HG03442 (cell line): ENCODE data around the gene TMEM128.
"Not testable (repeated sequence)": the region's sequence is repeated elsewhere in the genome, so short reads cannot be mapped to it uniquely, and the experiment has no call there.

Experiments
- ATAC-seq: cut with Tn5 transposase; IDR thresholded peaks from one replicate; pipeline ENCODE4 v1.9.1; 2021; ENCODE audit warnings: mild to moderate bottlenecking, moderate library complexity; ENCODE audit not compliant: unreplicated experiment

TMEM128 gene

DNA sequence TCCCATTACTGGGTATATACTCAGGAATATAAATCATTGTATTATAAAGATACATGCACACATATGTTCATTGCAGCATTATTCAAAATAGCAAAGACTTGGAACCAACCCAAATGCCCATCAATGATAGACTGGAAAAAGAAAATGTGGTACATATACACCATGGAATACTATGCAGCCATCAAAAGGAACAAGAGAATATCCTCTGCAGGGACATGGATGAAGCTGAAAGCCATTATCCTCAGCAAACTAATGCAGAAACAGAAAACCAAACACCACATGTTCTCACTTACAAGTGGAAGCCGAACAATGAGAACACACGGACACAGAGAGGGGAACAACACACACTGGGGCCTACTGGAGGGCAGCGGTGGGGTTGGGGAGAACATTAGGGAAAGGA is 9.7 kb upstream of the TMEM128 start:
- ATAC-seq: not testable (repeated sequence)

DNA sequence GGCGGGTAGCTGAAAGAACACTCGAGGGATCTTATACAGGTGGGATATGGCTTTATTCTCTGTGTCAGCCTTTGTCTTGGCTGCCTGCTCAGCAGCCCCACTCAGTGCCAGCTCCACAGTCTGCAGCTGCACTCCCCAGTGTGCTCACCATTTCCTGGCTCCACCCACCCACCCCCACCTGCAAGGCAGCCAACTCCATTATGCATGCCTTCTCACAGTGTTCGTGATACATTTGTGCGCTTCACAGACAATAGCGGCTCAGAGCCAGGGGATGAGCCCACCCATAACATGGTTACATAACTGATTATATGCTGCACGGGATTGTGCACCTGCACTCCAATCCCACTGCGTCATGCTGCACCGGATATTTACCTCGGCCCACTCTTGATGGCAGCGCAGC is 8.8 kb upstream of the TMEM128 start:
- no peak for ATAC-seq

DNA sequence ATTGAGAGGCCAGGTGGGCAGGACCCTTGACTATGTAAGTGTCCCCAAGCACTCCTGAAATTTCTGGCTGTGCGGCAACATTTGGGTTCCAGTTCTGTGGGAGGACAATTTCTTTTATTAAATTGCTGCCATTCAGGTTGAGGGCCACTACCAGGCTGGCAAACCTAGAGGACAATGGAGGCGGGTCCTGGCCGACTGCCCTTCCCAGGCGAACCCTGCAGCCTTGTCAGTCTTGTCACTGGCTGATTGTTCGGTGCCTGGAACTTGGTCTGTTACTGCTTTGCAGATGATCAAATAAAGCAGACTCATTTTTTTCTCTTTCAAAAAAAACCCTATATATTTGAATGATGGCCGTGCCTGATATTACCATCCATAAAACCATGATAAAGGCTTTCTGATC is 6.6 kb upstream of the TMEM128 start:
- no peak for ATAC-seq

DNA sequence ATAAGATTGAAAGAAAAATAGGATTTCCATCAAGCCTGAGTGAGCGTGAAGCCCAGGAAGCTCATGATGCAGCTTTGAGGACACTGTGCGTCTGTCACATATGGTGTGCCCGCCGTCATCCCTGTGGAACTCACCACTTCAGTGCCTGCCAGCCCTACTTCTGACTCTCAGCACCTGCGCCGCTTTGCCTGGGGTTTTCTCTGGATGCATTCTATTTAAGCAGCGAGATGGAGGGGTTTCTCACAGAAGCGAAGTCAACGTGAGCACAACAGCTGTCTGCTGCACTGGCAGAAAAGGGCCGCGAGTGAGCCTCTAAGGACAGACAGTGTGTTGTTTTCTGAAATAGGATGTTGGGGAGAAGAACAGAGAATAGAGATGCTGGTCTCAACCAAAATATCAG is 6.2 kb upstream of the TMEM128 start:
- ATAC-seq: no peak

DNA sequence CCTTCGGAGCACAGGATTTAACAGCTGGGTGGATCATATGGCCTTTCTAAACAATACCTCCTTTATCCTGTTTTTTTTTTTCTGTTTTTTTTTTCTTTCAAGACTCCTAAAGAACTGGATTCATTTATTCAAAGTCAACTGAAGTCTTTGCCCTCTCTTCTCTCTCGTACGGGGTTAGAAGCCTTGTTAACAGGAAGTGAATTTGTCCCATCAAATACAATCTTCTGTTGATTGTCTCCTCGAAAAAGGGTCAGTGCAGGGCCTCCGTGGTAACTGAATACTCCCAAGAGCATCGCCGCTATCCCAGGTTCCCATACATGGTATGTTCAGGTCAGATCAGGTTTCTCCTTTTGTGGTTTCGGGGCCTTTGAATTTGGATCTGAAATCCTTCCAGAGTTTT is 1.8 kb upstream of the TMEM128 start:
- ATAC-seq: no peak

DNA sequence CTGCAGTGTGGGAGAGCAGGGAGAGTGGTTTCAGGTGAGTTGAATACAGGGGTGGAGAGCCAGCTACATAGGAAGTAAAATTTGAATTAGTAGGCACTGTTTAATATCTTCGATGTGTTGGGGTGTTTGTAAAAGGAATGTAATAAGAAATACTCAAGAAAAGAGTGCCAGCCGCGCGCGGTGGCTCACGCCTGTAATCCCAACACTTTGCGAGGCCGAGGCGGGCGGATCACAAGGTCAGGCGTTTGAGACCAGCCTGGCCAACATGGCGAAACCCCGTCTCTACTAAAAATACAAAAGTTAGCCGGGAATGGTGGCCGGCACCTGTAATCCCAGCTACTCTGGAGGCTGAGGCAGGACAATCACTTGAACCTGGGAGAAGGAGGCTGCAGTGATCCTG is 1.3 kb upstream of the TMEM128 start:
- not testable (repeated sequence) for ATAC-seq

DNA sequence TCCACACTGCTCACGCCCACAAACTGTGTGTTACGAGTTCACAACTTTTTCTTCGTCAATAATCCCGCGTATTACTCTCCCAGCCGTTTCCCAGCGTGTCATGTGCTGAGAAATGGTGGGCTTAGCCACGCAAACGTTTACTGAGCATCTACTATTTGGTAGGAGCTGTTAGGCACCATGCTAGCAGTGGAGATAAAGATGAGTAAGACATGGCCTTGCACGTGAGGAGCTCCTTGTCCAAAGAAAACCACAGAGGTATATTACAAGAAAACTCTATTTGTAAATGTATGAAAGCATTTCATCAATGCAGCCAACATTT is 821 bp upstream of the TMEM128 start:
- no peak for ATAC-seq

DNA sequence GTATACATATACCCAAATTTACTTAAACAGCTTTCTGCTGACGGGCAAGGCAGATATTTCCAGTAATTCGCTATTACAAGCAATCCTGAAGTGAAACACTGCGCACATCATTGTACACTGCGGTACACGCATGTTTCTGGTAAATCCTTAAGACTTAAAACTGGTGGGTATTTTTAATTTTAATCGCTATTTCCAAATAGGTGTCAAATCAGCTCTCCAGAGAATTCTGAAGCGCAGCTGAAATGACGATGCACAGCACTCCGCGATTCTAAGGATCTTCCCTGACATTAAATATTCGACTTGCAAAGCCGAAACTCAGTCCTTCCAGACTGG is 361 bp downstream of the TMEM128 start:
- ATAC-seq: peak; percentile 3

DNA sequence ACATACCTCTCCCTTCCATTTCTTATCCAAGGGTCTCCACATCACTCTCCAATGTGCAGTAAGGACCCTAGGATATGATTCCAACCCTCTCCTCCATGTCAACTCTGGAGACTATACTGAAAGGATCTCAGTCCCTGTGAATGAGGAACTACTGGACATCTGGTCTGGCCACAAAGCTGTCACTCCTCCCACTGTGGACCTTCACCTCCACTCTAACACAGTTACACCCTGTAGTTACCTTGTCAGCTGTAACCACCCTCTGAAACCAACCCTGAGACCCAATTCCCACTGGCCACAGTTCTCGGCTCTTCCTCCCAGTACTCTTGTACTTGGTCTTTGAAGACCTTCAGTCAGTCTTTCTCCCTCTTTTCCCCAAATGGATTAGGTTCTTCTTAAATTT is 2.9 kb downstream of the TMEM128 start:
- ATAC-seq: no peak

DNA sequence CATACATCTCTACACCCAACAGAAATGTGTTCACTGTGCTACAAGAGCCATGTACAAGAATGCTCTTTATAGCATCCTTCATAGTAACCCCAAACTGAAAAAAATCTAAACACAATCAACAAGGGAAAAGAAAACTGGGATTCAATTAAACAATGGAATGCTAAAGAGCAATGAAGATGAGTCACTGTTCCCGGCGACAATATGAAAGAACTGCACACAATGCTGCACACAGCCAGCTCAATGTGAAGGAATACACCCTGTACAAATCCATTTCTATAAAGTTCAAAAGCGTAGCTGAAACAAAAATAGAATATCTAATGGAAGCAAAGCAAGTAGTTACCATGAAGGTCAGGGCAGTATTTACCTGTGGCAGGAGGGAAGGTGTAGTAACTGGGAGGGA is 8.5 kb downstream of the TMEM128 start:
- ATAC-seq: not testable (repeated sequence)

DNA sequence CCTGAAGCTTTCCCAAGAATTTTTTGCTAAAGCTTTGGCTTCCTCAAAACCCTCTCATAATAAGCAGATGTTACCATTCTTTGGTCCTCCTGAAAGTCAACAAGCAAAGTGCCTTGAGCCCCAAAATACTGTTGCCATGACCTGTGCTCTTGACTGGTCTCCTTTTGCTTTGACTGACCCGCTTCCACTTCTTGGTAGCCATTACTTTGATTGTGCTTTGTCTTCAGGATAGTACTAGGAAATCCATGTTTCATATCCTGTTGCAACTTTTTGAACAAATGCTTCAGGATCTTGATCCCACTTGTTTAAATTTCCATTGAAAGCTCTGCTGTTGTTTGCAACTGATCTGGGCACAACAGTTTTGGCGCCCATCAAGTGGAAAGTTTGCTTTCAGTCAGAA is 14.4 kb downstream of the TMEM128 start:
- no peak for ATAC-seq

DNA sequence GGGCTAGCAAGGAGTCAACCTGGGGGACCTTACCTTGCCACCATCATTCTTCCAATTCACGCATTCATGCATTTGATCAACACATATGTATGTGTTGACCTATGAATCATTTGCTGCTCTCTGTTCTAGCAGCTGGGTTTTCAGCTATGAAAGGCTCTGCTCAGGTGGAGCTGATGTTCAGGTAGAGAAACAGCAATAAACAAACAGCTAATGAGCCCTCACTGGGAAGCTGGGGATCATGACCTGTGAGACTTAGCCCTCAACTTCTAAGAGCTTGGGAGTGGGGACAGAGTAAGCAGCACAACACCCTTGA is 19.7 kb downstream of the TMEM128 start:
- ATAC-seq: no peak

DNA sequence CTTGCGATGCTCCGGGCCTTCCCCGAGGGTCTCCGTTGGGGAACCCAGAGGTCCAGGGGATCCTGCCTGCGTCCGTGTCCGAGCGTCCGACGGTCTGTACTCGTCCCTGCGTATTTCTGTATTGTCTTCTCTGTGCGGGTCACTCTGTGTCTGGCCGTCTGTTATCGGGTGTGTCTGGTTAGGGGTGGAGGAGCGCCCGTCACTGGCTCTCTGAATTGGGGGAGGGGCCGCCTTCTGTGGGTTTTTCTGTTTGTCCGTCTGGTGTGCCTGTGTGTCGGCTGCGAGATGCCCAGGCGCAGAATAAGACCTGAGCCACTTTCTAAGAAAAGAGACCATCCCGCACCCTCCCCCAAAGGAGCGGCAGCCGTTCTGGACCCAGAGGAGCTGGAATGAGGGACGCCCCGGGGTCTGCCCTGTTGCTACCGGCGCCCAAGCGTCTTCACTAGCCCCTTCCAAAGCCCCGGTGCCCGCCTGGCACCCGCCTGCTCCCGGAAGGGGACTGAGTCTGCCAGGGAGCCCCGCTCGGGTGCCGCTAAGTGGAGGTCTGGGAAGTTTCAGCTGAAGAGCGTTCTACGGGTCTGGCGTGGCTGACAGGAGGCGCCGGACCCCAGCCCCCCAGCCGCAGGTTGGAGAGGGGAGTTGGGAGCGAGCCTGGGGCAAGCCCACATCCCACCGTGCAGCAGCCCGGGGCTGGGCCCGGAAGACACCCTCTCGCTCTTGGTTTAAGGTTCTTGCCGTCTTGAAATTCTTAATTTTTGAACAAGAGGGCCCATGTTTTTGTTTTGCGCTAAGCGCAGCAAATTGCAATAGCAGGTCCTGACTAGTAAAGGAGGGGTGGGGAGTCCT is 20.3 kb downstream of the TMEM128 start:
- ATAC-seq: no peak

DNA sequence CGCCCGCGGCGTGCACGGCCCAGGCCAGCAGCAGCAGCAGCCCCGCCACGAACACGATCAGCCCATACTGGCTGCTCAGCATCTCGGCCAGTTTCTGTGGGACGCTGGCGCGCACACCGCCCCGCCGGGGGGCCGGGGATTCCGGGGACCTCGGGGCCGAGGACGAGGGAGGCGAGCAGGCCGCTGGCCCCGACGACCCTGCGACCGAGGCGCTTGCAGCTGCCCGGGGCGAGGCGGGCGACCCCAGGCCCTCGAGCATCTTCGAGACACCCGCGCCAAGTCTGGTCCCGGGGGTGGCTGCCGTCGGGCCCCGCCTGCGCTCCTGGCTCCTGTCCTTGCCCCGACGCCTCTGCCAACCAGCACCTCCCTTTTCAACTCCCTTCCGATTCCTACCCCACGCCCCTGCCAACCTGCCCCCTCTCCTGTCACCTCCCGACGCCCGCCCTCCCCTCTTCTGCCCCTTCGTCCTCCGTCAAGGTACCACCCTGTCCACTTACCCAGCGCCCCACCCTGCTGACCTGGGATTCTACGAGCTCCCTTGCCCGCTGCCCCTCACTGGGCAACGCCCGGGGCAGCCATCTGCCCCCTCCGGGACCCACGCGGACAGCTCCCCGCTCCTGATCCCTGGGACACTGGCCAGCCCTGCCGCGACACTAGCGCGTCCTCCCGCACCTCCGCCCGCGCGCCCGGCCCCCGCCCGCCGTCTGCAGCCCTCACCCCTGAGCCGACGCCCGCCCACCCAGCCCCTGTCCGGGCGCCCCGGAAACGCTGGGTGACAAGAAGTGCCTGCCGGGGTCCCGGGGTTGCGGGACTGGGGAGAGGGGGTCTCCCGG is 21.2 kb downstream of the TMEM128 start, which contains the start of gene OTOP1:
Gene OTOP1, minus strand, starts transcription at position 324 of the 833 bp plus-strand sequence. Its CDS starts 65 bp downstream, at position 259.
- no peak for ATAC-seq

DNA sequence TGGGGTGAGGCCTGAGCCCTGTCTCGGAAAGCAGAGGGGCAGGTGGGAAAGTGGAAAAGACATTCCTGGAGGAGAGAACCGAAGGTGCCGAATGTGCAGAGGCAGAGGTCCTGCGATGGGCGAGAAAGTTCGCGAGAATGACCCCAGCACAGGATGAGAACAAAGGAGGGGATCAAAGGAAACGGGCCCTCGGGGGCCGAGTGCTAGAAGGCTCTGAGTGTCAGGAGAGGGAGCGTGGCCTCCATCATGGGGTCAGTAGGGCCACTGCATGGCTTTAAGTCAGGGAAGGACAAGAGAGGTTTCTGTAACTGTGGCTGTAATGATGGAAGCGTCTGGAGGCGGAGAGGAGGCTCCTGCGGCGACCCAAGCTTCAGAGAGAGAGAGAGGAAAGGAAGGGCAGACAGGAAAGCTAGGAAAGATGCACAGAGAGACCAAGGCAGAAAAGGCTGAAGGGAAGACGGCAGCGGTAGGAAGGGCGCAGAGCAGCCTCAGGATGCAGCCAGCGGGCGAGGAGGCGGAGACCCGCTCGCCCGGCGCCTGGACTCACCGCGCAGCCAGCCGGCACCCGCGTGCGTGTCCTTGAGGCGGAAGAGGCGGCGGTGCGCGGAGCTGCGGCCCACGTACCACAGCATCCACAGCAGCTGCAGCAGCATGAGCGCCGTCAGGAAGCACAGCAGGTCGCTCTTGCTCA is 22.0 kb downstream of the TMEM128 start:
- no peak for ATAC-seq

DNA sequence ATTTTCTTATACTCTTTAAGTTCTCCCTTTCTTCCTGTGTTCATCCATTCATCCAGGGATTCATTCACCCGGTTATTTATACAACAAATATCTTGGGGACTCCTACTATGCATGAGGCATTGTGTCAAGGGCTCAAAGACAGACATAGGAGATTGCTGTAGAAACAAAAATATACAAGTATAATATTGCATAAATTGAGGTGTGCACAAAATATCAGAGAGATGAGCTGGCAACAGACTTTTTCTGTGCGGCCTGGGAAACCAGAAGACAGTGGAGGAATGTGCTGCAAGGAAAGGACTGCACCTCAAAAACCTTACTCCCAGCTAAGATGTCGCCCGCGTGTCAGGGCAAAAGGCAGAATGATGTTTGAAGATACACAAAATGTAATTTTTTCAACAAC is 30.9 kb downstream of the TMEM128 start:
- no peak for ATAC-seq

DNA sequence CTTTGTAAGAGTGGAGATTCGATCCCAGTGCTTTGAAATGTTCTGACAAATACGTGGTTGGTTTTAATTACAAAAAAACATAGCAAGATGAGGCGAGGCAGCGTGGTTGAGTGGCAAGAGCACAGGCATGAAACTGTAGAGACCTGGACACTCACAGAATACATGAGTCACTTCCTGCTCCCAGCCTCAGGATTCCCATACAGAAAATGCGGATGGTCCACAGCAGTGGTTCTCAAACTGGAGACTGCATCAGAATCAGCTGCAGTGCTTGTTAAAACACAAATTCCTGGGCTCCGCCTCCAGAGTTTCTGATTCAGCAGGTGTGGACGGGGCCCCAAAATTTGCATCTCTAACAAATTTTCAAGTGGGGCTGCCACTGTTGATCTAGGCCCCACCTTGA is 31.4 kb downstream of the TMEM128 start:
- no peak for ATAC-seq

DNA sequence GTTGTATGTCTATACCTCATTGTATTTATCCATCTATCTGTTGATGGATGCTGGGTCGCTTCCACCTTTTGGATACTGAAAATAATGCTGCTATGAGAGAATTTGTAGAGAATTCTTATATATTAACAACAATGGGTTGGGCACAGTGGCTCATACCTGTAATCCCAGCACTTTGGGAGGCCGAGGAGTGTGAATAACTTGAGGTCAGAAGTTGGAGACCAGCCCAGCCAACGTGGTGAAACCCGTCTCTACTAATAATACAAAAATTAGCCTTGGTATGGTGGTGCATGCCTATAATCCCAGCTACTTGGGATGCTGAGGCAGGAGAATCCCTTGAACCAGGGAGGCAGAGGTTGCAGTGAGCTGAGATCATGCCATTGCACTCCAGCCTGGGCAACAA is 34.3 kb downstream of the TMEM128 start:
- not testable (repeated sequence) for ATAC-seq

DNA sequence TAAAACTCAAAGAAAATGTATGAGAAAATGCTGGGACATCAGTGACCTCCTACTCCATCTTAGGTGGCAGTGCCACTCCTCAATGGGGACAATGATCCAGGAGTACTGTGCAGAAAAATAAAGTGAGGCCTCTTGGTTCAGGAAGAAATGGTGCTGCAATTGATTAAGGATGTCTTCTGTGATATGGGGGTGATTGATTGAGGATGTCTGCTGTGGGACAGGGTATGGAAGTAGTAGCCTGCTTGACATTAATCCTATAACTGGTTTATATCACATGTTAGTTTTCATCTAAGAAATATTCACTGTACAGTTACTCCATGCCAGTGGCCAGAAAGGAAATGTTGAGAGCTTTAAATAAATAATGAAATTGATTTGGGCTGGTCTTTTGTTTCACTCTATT is 41.8 kb downstream of the TMEM128 start:
- no peak for ATAC-seq

DNA sequence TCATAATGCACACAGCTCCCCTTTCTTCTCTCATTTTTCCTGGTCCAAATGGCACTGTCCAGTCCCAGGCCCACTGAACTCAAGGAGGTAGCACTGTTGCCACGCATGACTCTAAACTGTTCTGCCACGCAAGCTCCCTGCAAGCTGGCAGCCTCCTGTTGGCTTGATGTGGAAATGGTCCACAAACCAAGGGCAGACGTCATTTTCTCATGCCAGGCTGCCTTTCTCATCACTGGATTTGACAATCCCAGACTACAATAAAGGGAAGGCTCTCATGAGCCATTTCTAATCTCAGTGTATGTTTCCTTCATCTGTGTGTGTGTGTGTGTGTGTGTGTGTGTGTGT is 43.6 kb downstream of the TMEM128 start:
- no peak for ATAC-seq

DNA sequence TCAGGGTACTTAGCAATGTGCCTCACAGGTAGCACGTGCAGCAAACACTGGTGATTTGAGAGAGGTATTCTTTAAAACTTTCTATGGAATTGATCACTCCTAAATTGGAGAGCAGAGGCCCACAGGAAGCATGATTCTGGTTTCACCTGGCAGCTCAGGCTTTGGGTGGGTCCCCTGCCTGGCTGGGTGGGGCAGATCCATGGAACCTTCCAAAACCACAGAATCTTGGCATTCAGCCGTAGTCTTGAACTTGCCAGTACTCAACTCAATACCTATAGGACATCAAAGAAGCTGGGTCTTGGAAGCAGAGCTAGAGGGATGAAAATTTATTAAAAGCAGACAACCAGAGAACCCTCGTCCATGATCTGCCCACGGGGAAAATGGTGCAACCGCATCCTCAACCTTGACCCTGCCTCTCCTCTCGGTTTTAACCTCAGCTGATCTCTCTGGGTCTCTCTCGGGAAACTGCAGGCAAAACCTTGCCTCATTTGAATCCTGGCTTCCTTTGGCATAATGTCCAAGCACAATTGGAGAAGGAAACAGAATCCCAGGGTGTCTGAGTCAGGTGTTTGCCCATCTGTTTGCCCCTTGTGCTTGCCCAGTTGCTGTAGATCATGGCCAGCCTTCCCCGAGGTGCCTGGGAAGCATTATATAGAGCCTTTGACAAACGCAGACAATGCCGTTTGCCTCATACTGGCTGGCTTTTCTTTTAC is 44.2 kb downstream of the TMEM128 start:
- ATAC-seq: no peak
